GM19455 (cell line): ENCODE measurements around the gene WWTR1.
A peak's percentile ranks its signal among the peaks of the same experiment; 100 is the strongest.

Experiments used
- ATAC-seq: cut with Tn5 transposase; IDR thresholded peaks from one replicate; pipeline ENCODE4 v1.9.1; 2021; ENCODE audit not compliant: unreplicated experiment

The WWTR1 gene

GRCh38 chr3:149655826-149656574 is 1.8 kb downstream of the WWTR1 start:
- no peak for ATAC-seq

GRCh38 chr3:149654188-149654601 is 3.6 kb downstream of the WWTR1 start:
- no peak for ATAC-seq

GRCh38 chr3:149653564-149653963 is 4.3 kb downstream of the WWTR1 start:
- no peak for ATAC-seq

GRCh38 chr3:149653136-149653535 is 4.7 kb downstream of the WWTR1 start:
- ATAC-seq = no peak

- ATAC-seq = no peak
Measured at GRCh38 chr3:149650828-149651227, 7.0 kb downstream of the WWTR1 start.

GRCh38 chr3:149648525-149648924 is 9.3 kb downstream of the WWTR1 start:
- ATAC-seq = no peak

- ATAC-seq = no peak
Measured at GRCh38 chr3:149647812-149648211, 10.0 kb downstream of the WWTR1 start.

GRCh38 chr3:149647285-149647684 is 10.5 kb downstream of the WWTR1 start:
- ATAC-seq = peak; percentile 66

GRCh38 chr3:149646181-149646766 is 11.6 kb downstream of the WWTR1 start:
- no peak for ATAC-seq

- no peak for ATAC-seq
Measured at GRCh38 chr3:149643963-149644362, 13.9 kb downstream of the WWTR1 start.

- no peak for ATAC-seq
Measured at GRCh38 chr3:149643482-149643798, 14.4 kb downstream of the WWTR1 start.

- no peak for ATAC-seq
Measured at GRCh38 chr3:149640976-149641728, 16.7 kb downstream of the WWTR1 start.

GRCh38 chr3:149639093-149639486 is 18.7 kb downstream of the WWTR1 start:
- ATAC-seq = no peak

- ATAC-seq = no peak
Measured at GRCh38 chr3:149638228-149639092, 19.4 kb downstream of the WWTR1 start.

- ATAC-seq = no peak
Measured at GRCh38 chr3:149635396-149635795, 22.4 kb downstream of the WWTR1 start.

GRCh38 chr3:149634573-149634972 is 23.3 kb downstream of the WWTR1 start:
- ATAC-seq = no peak

- ATAC-seq = no peak
Measured at GRCh38 chr3:149634072-149634471, 23.8 kb downstream of the WWTR1 start.

- ATAC-seq = no peak
Measured at GRCh38 chr3:149632225-149632624, 25.6 kb downstream of the WWTR1 start.

GRCh38 chr3:149630806-149631205 is 27.0 kb downstream of the WWTR1 start:
- ATAC-seq = no peak

GRCh38 chr3:149628957-149629670 is 28.7 kb downstream of the WWTR1 start:
- no peak for ATAC-seq

GRCh38 chr3:149626671-149627070 is 31.2 kb downstream of the WWTR1 start:
- ATAC-seq = no peak
